Tibial artery (tissue), 4 donors: ENCODE measurements around the gene MRPL47.

ENCODE experiments used
- DNase-seq, 2 donors: peaks; one replicate each; pipeline ENCODE4 v3.0.0-alpha.2; 2019
- H3K27ac ChIP-seq, 2 donors: fragments of 200-600 bp; sonication (generic) in 1 of 2; 1 replicate in 1 of 2; 2 replicates in 1 of 2; pipeline ENCODE4 v1.5.1; 2018 to 2019; ENCODE audit warnings: mild to moderate bottlenecking in 1 of 2
- H3K27me3 ChIP-seq, 2 donors: fragments of 200-600 bp; sonication (generic) in 1 of 2; one replicate each; pipeline versions ENCODE4 v1.5.1 to v1.6.0; 2016 to 2019
- H3K36me3 ChIP-seq, 3 donors: fragments of 200-600 bp; sonication (generic) in 2 of 3; one replicate each; pipeline ENCODE4 v1.5.1; 2016 to 2019; ENCODE audit warnings: mild to moderate bottlenecking in 2 of 3
- H3K4me1 ChIP-seq, 4 donors: fragments of 200-600 bp; sonication (generic) in 2 of 4; 1 replicate in 3 of 4; 2 replicates in 1 of 4; pipeline ENCODE4 v1.5.1; 2016 to 2019
- H3K4me3 ChIP-seq, 2 donors: fragments of 200-600 bp; sonication (generic) in 1 of 2; 1 replicate in 1 of 2; 2 replicates in 1 of 2; pipeline ENCODE4 v1.5.1; 2018 to 2019; ENCODE audit warnings: mild to moderate bottlenecking in 2 of 2
- H3K9me3 ChIP-seq, 3 donors: fragments of 200-600 bp; sonication (generic) in 1 of 3; one replicate each; pipeline ENCODE4 v1.5.1; 2016 to 2019
- CTCF ChIP-seq, 2 experiments: fragments of 200-600 bp in 1 of 2; fragments of 450-650 bp in 1 of 2; IDR thresholded peaks; one replicate each; pipeline ENCODE4 v1.5.1; 2017 to 2019; ENCODE audit warnings: antibody characterized with exemption in 2 of 2, mild to moderate bottlenecking in 1 of 2, moderate library complexity in 1 of 2
- intact Hi-C: fragments of 100-400 bp; cut with DNase I; formaldehyde crosslinking; loops from one replicate; pipeline ENCODE4 v1.15.0; 2023; ENCODE audit warnings: low total_unique reads

Gene MRPL47

GRCh38 chr3:179642871-179643270 lies 38.4 kb upstream of the MRPL47 start:
- TF ChIP-seq CTCF (IDR thresholded peaks at IDR 0.05): no peak
- DNase-seq: no peak
- no peak overlapping the region for H3K4me3 ChIP-seq
- H3K27ac ChIP-seq: no peak overlapping the region
- H3K9me3 ChIP-seq: no peaks in the 10 kb centered on the region
- intact Hi-C loops: no loop called here
- no peaks in the 10 kb centered on the region for H3K4me1 ChIP-seq
- H3K27me3 ChIP-seq: no peaks in the 10 kb centered on the region
- no peaks in the 10 kb centered on the region for H3K36me3 ChIP-seq

- H3K27me3 ChIP-seq: no peaks in the 10 kb centered on the region
- no peak overlapping the region for H3K4me3 ChIP-seq
- intact Hi-C loops: no loop called here
- no peak for TF ChIP-seq CTCF (IDR thresholded peaks at IDR 0.05)
- no peak overlapping the region for H3K27ac ChIP-seq
- no peaks in the 10 kb centered on the region for H3K36me3 ChIP-seq
- H3K4me1 ChIP-seq: no peaks in the 10 kb centered on the region
- DNase-seq: no peak
- no peaks in the 10 kb centered on the region for H3K9me3 ChIP-seq
Measured at GRCh38 chr3:179640469-179640868, 36.0 kb upstream of the MRPL47 start.

- intact Hi-C loops: no loop called here
- Histone ChIP-seq H3K9me3 (no peaks in the 10 kb centered on the region), H3K4me3 (no peak overlapping the region), H3K27ac (no peak overlapping the region), H3K36me3 (peaks cover 0 to 1% (median 0%) of the 10 kb centered on the region in 3 donors), H3K27me3 (no peaks in the 10 kb centered on the region), H3K4me1 (no peaks in the 10 kb centered on the region)
- no peak for TF ChIP-seq CTCF (IDR thresholded peaks at IDR 0.05)
- DNase-seq: no peak
Measured at GRCh38 chr3:179630753-179631451, 26.5 kb upstream of the MRPL47 start.

GRCh38 chr3:179624451-179624850 lies 20.0 kb upstream of the MRPL47 start:
- Histone ChIP-seq H3K4me1 (no peaks in the 10 kb centered on the region), H3K4me3 (no peak overlapping the region), H3K27me3 (no peaks in the 10 kb centered on the region), H3K9me3 (no peaks in the 10 kb centered on the region), H3K36me3 (peaks cover 45 to 47% (median 47%) of the 10 kb centered on the region in 3 donors), H3K27ac (no peak overlapping the region)
- TF ChIP-seq CTCF (IDR thresholded peaks at IDR 0.05): no peak
- DNase-seq: no peak
- intact Hi-C loops: no loop called here

GRCh38 chr3:179622023-179622422 lies 17.6 kb upstream of the MRPL47 start:
- peaks cover 61 to 69% (median 64%) of the 10 kb centered on the region in 3 donors for H3K36me3 ChIP-seq

More at GRCh38 chr3:179622023-179622422, 17.6 kb upstream of the MRPL47 start:
- TF ChIP-seq CTCF (IDR thresholded peaks at IDR 0.05): no peak
- intact Hi-C loops: no loop called here
- Histone ChIP-seq H3K4me1 (no peaks in the 10 kb centered on the region), H3K27ac (no peak overlapping the region), H3K9me3 (no peaks in the 10 kb centered on the region), H3K27me3 (no peaks in the 10 kb centered on the region), H3K4me3 (no peak overlapping the region)
- DNase-seq: no peak
